Activated CD4-positive, alpha-beta T cell treated with anti-CD3 and anti-CD28 coated beads, Interleukin-2, amount 10 ng/mL, durations not matched to agents 24 days and 14 days (primary cell): ENCODE measurements around the gene MAGI2. TPM values are rescaled to one million over a fixed set of nuclear protein-coding genes. Genes with fewer than 3 reads are reported as not detected.
"Not testable (repeated sequence)": the region's sequence is repeated elsewhere in the genome, so short reads cannot be mapped to it uniquely, and the experiment has no call there.

ENCODE experiments used
- DNase-seq: peaks from one replicate; pipeline ENCODE4 v3.0.0; 2022
- H3K27ac Mint-ChIP-seq: one replicate; pipeline ENCODE4 v1.8.0; 2022; ENCODE audit warnings: mild to moderate bottlenecking, mixed read lengths
- H3K27me3 Mint-ChIP-seq: one replicate; pipeline ENCODE4 v1.8.0; 2022; ENCODE audit warnings: mixed read lengths
- H3K36me3 Mint-ChIP-seq: one replicate; pipeline ENCODE4 v1.8.0; 2022; ENCODE audit warnings: low read depth, mild to moderate bottlenecking, mixed read lengths
- H3K4me1 Mint-ChIP-seq: one replicate; pipeline ENCODE4 v1.8.0; 2021; ENCODE audit warnings: mixed read lengths
- H3K4me3 Mint-ChIP-seq: one replicate; pipeline ENCODE4 v1.8.0; 2022; ENCODE audit warnings: mild to moderate bottlenecking, moderate library complexity, mixed read lengths
- H3K9me3 Mint-ChIP-seq: one replicate; pipeline ENCODE4 v1.8.0; 2021; ENCODE audit warnings: mixed read lengths
- intact Hi-C: fragments of 100-400 bp; cut with micrococcal nuclease; formaldehyde crosslinking; loops from one replicate; pipeline ENCODE4 v1.15.1; 2023
- total RNA-seq: library from RNA; stranded (reverse); gene quantifications from 2 replicates; pipeline ENCODE4 v1.2.3, GENCODE V29; 2022

Gene MAGI2
- total RNA-seq, 1 donor from 2014 or later: 0.12 TPM

- Mint-ChIP-seq H3K4me3 (no peak overlapping the region), H3K9me3 (no peaks in the 10 kb centered on the region), H3K27ac (no peak overlapping the region), H3K4me1 (no peaks in the 10 kb centered on the region), H3K27me3 (no peaks in the 10 kb centered on the region), H3K36me3 (no peaks in the 10 kb centered on the region)
- no peak for DNase-seq
- intact Hi-C loops: no loop called here
These were observed 1136.1 kb downstream of the MAGI2 start for GRCh38 chr7:78317371-78317770.

GRCh38 chr7:78316110-78316509, 1137.4 kb downstream of the MAGI2 start:
- H3K9me3 Mint-ChIP-seq: no peaks in the 10 kb centered on the region
- H3K4me3 Mint-ChIP-seq: no peak overlapping the region
- no peaks in the 10 kb centered on the region for H3K4me1 Mint-ChIP-seq
- H3K36me3 Mint-ChIP-seq: no peaks in the 10 kb centered on the region
- H3K27ac Mint-ChIP-seq: no peak overlapping the region
- no peaks in the 10 kb centered on the region for H3K27me3 Mint-ChIP-seq
- intact Hi-C loops: no loop called here
- no peak for DNase-seq

- Mint-ChIP-seq H3K27me3 (no peaks in the 10 kb centered on the region), H3K27ac (no peak overlapping the region), H3K4me1 (no peaks in the 10 kb centered on the region), H3K9me3 (no peaks in the 10 kb centered on the region), H3K36me3 (no peaks in the 10 kb centered on the region), H3K4me3 (no peak overlapping the region)
- no peak for DNase-seq
- intact Hi-C loops: no loop called here
These were observed 1138.3 kb downstream of the MAGI2 start for GRCh38 chr7:78315119-78315518.

- intact Hi-C loops: no loop called here
- Mint-ChIP-seq H3K4me3 (no peak overlapping the region), H3K4me1 (no peaks in the 10 kb centered on the region), H3K36me3 (no peaks in the 10 kb centered on the region), H3K27me3 (no peaks in the 10 kb centered on the region), H3K9me3 (no peaks in the 10 kb centered on the region), H3K27ac (no peak overlapping the region)
- DNase-seq: no peak
These were observed 1142.3 kb downstream of the MAGI2 start for GRCh38 chr7:78311181-78311580.

- no peak overlapping the region for H3K27ac Mint-ChIP-seq
- no peak for DNase-seq
- H3K27me3 Mint-ChIP-seq: no peaks in the 10 kb centered on the region
- H3K4me1 Mint-ChIP-seq: no peaks in the 10 kb centered on the region
- H3K9me3 Mint-ChIP-seq: no peaks in the 10 kb centered on the region
- no peaks in the 10 kb centered on the region for H3K36me3 Mint-ChIP-seq
- H3K4me3 Mint-ChIP-seq: no peak overlapping the region
- intact Hi-C loops: no loop called here
These were observed 1145.6 kb downstream of the MAGI2 start for GRCh38 chr7:78307892-78308291.

GRCh38 chr7:78306634-78307033, 1146.8 kb downstream of the MAGI2 start:
- H3K4me3 Mint-ChIP-seq: no peak overlapping the region
- no peaks in the 10 kb centered on the region for H3K27me3 Mint-ChIP-seq
- no peaks in the 10 kb centered on the region for H3K4me1 Mint-ChIP-seq
- H3K27ac Mint-ChIP-seq: no peak overlapping the region
- no peaks in the 10 kb centered on the region for H3K9me3 Mint-ChIP-seq
- H3K36me3 Mint-ChIP-seq: no peaks in the 10 kb centered on the region
- DNase-seq: no peak
- intact Hi-C loops: no loop called here

GRCh38 chr7:78301407-78301806, 1152.1 kb downstream of the MAGI2 start:
- Mint-ChIP-seq H3K4me1 (no peaks in the 10 kb centered on the region), H3K9me3 (no peaks in the 10 kb centered on the region), H3K27me3 (no peaks in the 10 kb centered on the region), H3K27ac (no peak overlapping the region), H3K4me3 (no peak overlapping the region), H3K36me3 (no peaks in the 10 kb centered on the region)
- no peak for DNase-seq
- intact Hi-C loops: no loop called here

GRCh38 chr7:78299088-78299487, 1154.4 kb downstream of the MAGI2 start:
- no peaks in the 10 kb centered on the region for H3K27me3 Mint-ChIP-seq
- no peak for DNase-seq
- H3K4me1 Mint-ChIP-seq: no peaks in the 10 kb centered on the region
- no peak overlapping the region for H3K27ac Mint-ChIP-seq
- intact Hi-C loops: no loop called here
- no peak overlapping the region for H3K4me3 Mint-ChIP-seq
- H3K9me3 Mint-ChIP-seq: no peaks in the 10 kb centered on the region
- no peaks in the 10 kb centered on the region for H3K36me3 Mint-ChIP-seq

GRCh38 chr7:78296644-78297371, 1156.7 kb downstream of the MAGI2 start:
- DNase-seq: no peak
- no peak overlapping the region for H3K27ac Mint-ChIP-seq
- H3K9me3 Mint-ChIP-seq: no peaks in the 10 kb centered on the region
- intact Hi-C loops: no loop called here
- H3K4me3 Mint-ChIP-seq: no peak overlapping the region
- no peaks in the 10 kb centered on the region for H3K4me1 Mint-ChIP-seq
- H3K36me3 Mint-ChIP-seq: no peaks in the 10 kb centered on the region
- no peaks in the 10 kb centered on the region for H3K27me3 Mint-ChIP-seq

GRCh38 chr7:78296046-78296597, 1157.3 kb downstream of the MAGI2 start:
- Mint-ChIP-seq H3K4me3 (no peak overlapping the region), H3K4me1 (no peaks in the 10 kb centered on the region), H3K36me3 (no peaks in the 10 kb centered on the region), H3K27ac (no peak overlapping the region), H3K27me3 (no peaks in the 10 kb centered on the region), H3K9me3 (no peaks in the 10 kb centered on the region)
- DNase-seq: no peak
- intact Hi-C loops: no loop called here

GRCh38 chr7:78289471-78289870, 1164.0 kb downstream of the MAGI2 start:
- H3K4me3 Mint-ChIP-seq, DNase-seq, H3K9me3 Mint-ChIP-seq, intact Hi-C loops, H3K27me3 Mint-ChIP-seq, H3K27ac Mint-ChIP-seq, H3K36me3 Mint-ChIP-seq, H3K4me1 Mint-ChIP-seq: not testable (repeated sequence)

- Mint-ChIP-seq H3K4me1 (no peaks in the 10 kb centered on the region), H3K36me3 (no peaks in the 10 kb centered on the region), H3K27me3 (no peaks in the 10 kb centered on the region), H3K9me3 (no peaks in the 10 kb centered on the region), H3K4me3 (no peak overlapping the region), H3K27ac (no peak overlapping the region)
- no peak for DNase-seq
- intact Hi-C loops: no loop called here
These were observed 1168.5 kb downstream of the MAGI2 start for GRCh38 chr7:78284945-78285344.

GRCh38 chr7:78280276-78280675, 1173.2 kb downstream of the MAGI2 start:
- Mint-ChIP-seq H3K36me3 (no peaks in the 10 kb centered on the region), H3K4me3 (no peak overlapping the region), H3K9me3 (no peaks in the 10 kb centered on the region), H3K27me3 (no peaks in the 10 kb centered on the region), H3K27ac (no peak overlapping the region), H3K4me1 (no peaks in the 10 kb centered on the region)
- intact Hi-C loops: no loop called here
- DNase-seq: no peak

- no peak for DNase-seq
- Mint-ChIP-seq H3K9me3 (no peaks in the 10 kb centered on the region), H3K4me1 (no peaks in the 10 kb centered on the region), H3K27ac (no peak overlapping the region), H3K4me3 (no peak overlapping the region), H3K36me3 (no peaks in the 10 kb centered on the region), H3K27me3 (no peaks in the 10 kb centered on the region)
- intact Hi-C loops: no loop called here
These were observed 1174.0 kb downstream of the MAGI2 start for GRCh38 chr7:78279457-78279856.

- DNase-seq: no peak
- no peaks in the 10 kb centered on the region for H3K9me3 Mint-ChIP-seq
- H3K27ac Mint-ChIP-seq: no peak overlapping the region
- H3K36me3 Mint-ChIP-seq: no peaks in the 10 kb centered on the region
- H3K4me3 Mint-ChIP-seq: no peak overlapping the region
- intact Hi-C loops: no loop called here
- H3K27me3 Mint-ChIP-seq: no peaks in the 10 kb centered on the region
- H3K4me1 Mint-ChIP-seq: no peaks in the 10 kb centered on the region
These were observed 1174.4 kb downstream of the MAGI2 start for GRCh38 chr7:78279032-78279431.
